ENCODE results near the gene ADH1B. TPM values are rescaled to one million over a fixed set of nuclear protein-coding genes. Genes with fewer than 3 reads are reported as not detected.
"Not testable (repeated sequence)": the region's sequence is repeated elsewhere in the genome, so short reads cannot be mapped to it uniquely, and the experiment has no call there.

ADH1B gene
- total RNA-seq, 2 experiments from 2014 or later = not detected

GRCh38 chr4:99342624-99343023 is 21.4 kb upstream of the ADH1B start:
- H3K27ac Mint-ChIP-seq; DNase-seq; H3K4me1 Mint-ChIP-seq; H3K27me3 Mint-ChIP-seq; POLR2A ChIA-PET; ATAC-seq (ENCODE audit: low read depth); H3K9me3 Mint-ChIP-seq; H3K36me3 Mint-ChIP-seq; H3K4me3 Mint-ChIP-seq: not testable (repeated sequence)

GRCh38 chr4:99341426-99341825 is 20.2 kb upstream of the ADH1B start:
- Mint-ChIP-seq H3K27me3 (peaks cover 2% of the 10 kb centered on the region), H3K4me3 (no peak overlapping the region), H3K27ac (no peak overlapping the region), H3K9me3 (no peaks in the 10 kb centered on the region), H3K4me1 (no peaks in the 10 kb centered on the region), H3K36me3 (no peaks in the 10 kb centered on the region)
- ATAC-seq (ENCODE audit: low read depth) = no peak
- DNase-seq = no peak
- POLR2A ChIA-PET = no interaction called here

GRCh38 chr4:99339172-99339571 is 18.0 kb upstream of the ADH1B start:
- POLR2A ChIA-PET = no interaction called here
- ATAC-seq (ENCODE audit: low read depth) = no peak
- H3K27ac Mint-ChIP-seq = no peak overlapping the region

GRCh38 chr4:99336553-99336952 is 15.4 kb upstream of the ADH1B start:
- Mint-ChIP-seq H3K27ac (no peak overlapping the region), H3K4me3 (no peak overlapping the region), H3K4me1 (no peaks in the 10 kb centered on the region), H3K9me3 (peaks cover 2% of the 10 kb centered on the region), H3K27me3 (no peaks in the 10 kb centered on the region), H3K36me3 (no peaks in the 10 kb centered on the region)
- DNase-seq (no peak), ATAC-seq (ENCODE audit: low read depth) (no peak)
- POLR2A ChIA-PET = no interaction called here

More at GRCh38 chr4:99339172-99339571, 18.0 kb upstream of the ADH1B start:
- H3K36me3 Mint-ChIP-seq = no peaks in the 10 kb centered on the region
- no peaks in the 10 kb centered on the region for H3K4me1 Mint-ChIP-seq
- peaks cover 2% of the 10 kb centered on the region for H3K27me3 Mint-ChIP-seq
- H3K4me3 Mint-ChIP-seq = no peak overlapping the region
- no peaks in the 10 kb centered on the region for H3K9me3 Mint-ChIP-seq
- no peak for DNase-seq

GRCh38 chr4:99334880-99335279 is 13.7 kb upstream of the ADH1B start:
- Mint-ChIP-seq H3K27me3 (no peaks in the 10 kb centered on the region), H3K27ac (no peak overlapping the region), H3K36me3 (no peaks in the 10 kb centered on the region), H3K9me3 (peaks cover 2% of the 10 kb centered on the region), H3K4me1 (no peaks in the 10 kb centered on the region), H3K4me3 (no peak overlapping the region)
- DNase-seq = no peak
- POLR2A ChIA-PET = no interaction called here
- ATAC-seq (ENCODE audit: low read depth) = no peak

- no peak for DNase-seq
- H3K4me1 Mint-ChIP-seq = no peaks in the 10 kb centered on the region
- peaks cover 2% of the 10 kb centered on the region for H3K9me3 Mint-ChIP-seq
- H3K4me3 Mint-ChIP-seq = no peak overlapping the region
- no peak for ATAC-seq (ENCODE audit: low read depth)
- H3K36me3 Mint-ChIP-seq = no peaks in the 10 kb centered on the region
- POLR2A ChIA-PET = no interaction called here
- no peaks in the 10 kb centered on the region for H3K27me3 Mint-ChIP-seq
- no peak overlapping the region for H3K27ac Mint-ChIP-seq
Measured at GRCh38 chr4:99330648-99331047, 9.4 kb upstream of the ADH1B start.

GRCh38 chr4:99329876-99330275 is 8.7 kb upstream of the ADH1B start:
- H3K36me3 Mint-ChIP-seq = no peaks in the 10 kb centered on the region
- POLR2A ChIA-PET = no interaction called here
- ATAC-seq (ENCODE audit: low read depth) = no peak
- H3K27ac Mint-ChIP-seq = no peak overlapping the region
- DNase-seq = no peak
- no peaks in the 10 kb centered on the region for H3K27me3 Mint-ChIP-seq
- no peak overlapping the region for H3K4me3 Mint-ChIP-seq
- no peaks in the 10 kb centered on the region for H3K4me1 Mint-ChIP-seq
- H3K9me3 Mint-ChIP-seq = peaks cover 2% of the 10 kb centered on the region

GRCh38 chr4:99324979-99325378 is 3.8 kb upstream of the ADH1B start:
- ATAC-seq (ENCODE audit: low read depth) (no peak), DNase-seq (no peak)
- H3K27ac Mint-ChIP-seq = no peak overlapping the region
- H3K27me3 Mint-ChIP-seq = no peaks in the 10 kb centered on the region
- POLR2A ChIA-PET = no interaction called here
- no peaks in the 10 kb centered on the region for H3K9me3 Mint-ChIP-seq
- no peaks in the 10 kb centered on the region for H3K36me3 Mint-ChIP-seq
- no peak overlapping the region for H3K4me3 Mint-ChIP-seq
- no peaks in the 10 kb centered on the region for H3K4me1 Mint-ChIP-seq

- ATAC-seq (ENCODE audit: low read depth) (no peak), DNase-seq (no peak)
- H3K27me3 Mint-ChIP-seq = no peaks in the 10 kb centered on the region
- POLR2A ChIA-PET = no interaction called here
- H3K36me3 Mint-ChIP-seq = no peaks in the 10 kb centered on the region
- H3K4me1 Mint-ChIP-seq = no peaks in the 10 kb centered on the region
- no peak overlapping the region for H3K27ac Mint-ChIP-seq
- no peaks in the 10 kb centered on the region for H3K9me3 Mint-ChIP-seq
- no peak overlapping the region for H3K4me3 Mint-ChIP-seq
Measured at GRCh38 chr4:99324361-99324760, 3.2 kb upstream of the ADH1B start.

- H3K27ac Mint-ChIP-seq = no peak overlapping the region
- no peak for ATAC-seq (ENCODE audit: low read depth)
- H3K36me3 Mint-ChIP-seq = no peaks in the 10 kb centered on the region
- H3K9me3 Mint-ChIP-seq = no peaks in the 10 kb centered on the region
- POLR2A ChIA-PET = no interaction called here
- H3K4me3 Mint-ChIP-seq = no peak overlapping the region
- H3K27me3 Mint-ChIP-seq = no peaks in the 10 kb centered on the region
- no peaks in the 10 kb centered on the region for H3K4me1 Mint-ChIP-seq
- no peak for DNase-seq
Measured at GRCh38 chr4:99323756-99324155, 2.6 kb upstream of the ADH1B start.

- H3K9me3 Mint-ChIP-seq; H3K4me1 Mint-ChIP-seq; ATAC-seq (ENCODE audit: low read depth); DNase-seq; H3K27me3 Mint-ChIP-seq; POLR2A ChIA-PET; H3K27ac Mint-ChIP-seq; H3K4me3 Mint-ChIP-seq; H3K36me3 Mint-ChIP-seq: not testable (repeated sequence)
Measured at GRCh38 chr4:99317811-99318210, 3.4 kb downstream of the ADH1B start.

- POLR2A ChIA-PET = no interaction called here
- Mint-ChIP-seq H3K36me3 (no peaks in the 10 kb centered on the region), H3K4me1 (no peaks in the 10 kb centered on the region), H3K4me3 (no peak overlapping the region), H3K27ac (no peak overlapping the region), H3K27me3 (no peaks in the 10 kb centered on the region), H3K9me3 (no peaks in the 10 kb centered on the region)
- ATAC-seq (ENCODE audit: low read depth) (no peak), DNase-seq (no peak)
Measured at GRCh38 chr4:99317354-99317753, 3.8 kb downstream of the ADH1B start.

- Mint-ChIP-seq H3K27ac (no peak overlapping the region), H3K9me3 (no peaks in the 10 kb centered on the region), H3K4me1 (no peaks in the 10 kb centered on the region), H3K27me3 (no peaks in the 10 kb centered on the region), H3K36me3 (no peaks in the 10 kb centered on the region), H3K4me3 (no peak overlapping the region)
- POLR2A ChIA-PET = no interaction called here
- DNase-seq (no peak), ATAC-seq (ENCODE audit: low read depth) (no peak)
Measured at GRCh38 chr4:99315839-99316238, 5.4 kb downstream of the ADH1B start.

GRCh38 chr4:99314211-99314610 is 7.0 kb downstream of the ADH1B start:
- Mint-ChIP-seq H3K4me1 (no peaks in the 10 kb centered on the region), H3K4me3 (no peak overlapping the region), H3K27me3 (no peaks in the 10 kb centered on the region), H3K36me3 (no peaks in the 10 kb centered on the region), H3K27ac (no peak overlapping the region), H3K9me3 (no peaks in the 10 kb centered on the region)
- no peak for ATAC-seq (ENCODE audit: low read depth)
- POLR2A ChIA-PET = no interaction called here
- DNase-seq = no peak

GRCh38 chr4:99310389-99310788 is 10.8 kb downstream of the ADH1B start:
- H3K9me3 Mint-ChIP-seq = no peaks in the 10 kb centered on the region
- H3K27ac Mint-ChIP-seq = no peak overlapping the region
- POLR2A ChIA-PET = no interaction called here
- ATAC-seq (ENCODE audit: low read depth) (no peak), DNase-seq (no peak)
- no peaks in the 10 kb centered on the region for H3K36me3 Mint-ChIP-seq
- H3K4me3 Mint-ChIP-seq = no peak overlapping the region
- peaks cover 3% of the 10 kb centered on the region for H3K27me3 Mint-ChIP-seq
- no peaks in the 10 kb centered on the region for H3K4me1 Mint-ChIP-seq
